ENCODE measurements around the gene LTA. TPM values are rescaled to one million over a fixed set of nuclear protein-coding genes. Genes with fewer than 3 reads are reported as not detected.

The LTA gene
- polyA plus RNA-seq, 1 donor (not counting 4 experiments of a cell fraction or from before 2014, with no cell fraction given): 0.04 TPM

GRCh38 chr6:31579546-31580437 lies 7.7 kb downstream of the LTA start:
- H3K27me3 ChIP-seq (ENCODE audit: control insufficient read depth, extremely low read depth, insufficient read depth, low read length): no peaks in the 10 kb centered on the region
- no peaks in the 10 kb centered on the region for H4K20me1 ChIP-seq (ENCODE audit: control insufficient read depth, extremely low read depth, insufficient read depth, low read length)
- no peaks in the 10 kb centered on the region for H3K9me3 ChIP-seq (ENCODE audit: control insufficient read depth, low read depth, low read length)
- H3K9me1 ChIP-seq (ENCODE audit: control insufficient read depth, extremely low read depth, insufficient read depth, low read length): no peaks in the 10 kb centered on the region
- no peak for FAIRE-seq
- H3K9ac ChIP-seq (ENCODE audit: control insufficient read depth, extremely low read depth, insufficient read depth, low read length): no peak overlapping the region
- no peak overlapping the region for H3K27ac ChIP-seq (ENCODE audit: control insufficient read depth, insufficient read depth, low read length)
- H3K36me3 ChIP-seq (ENCODE audit: control insufficient read depth in 2 of 2, extremely low read depth in 1 of 2, insufficient read depth in 2 of 2, low read length in 2 of 2): no peaks in the 10 kb centered on the region
- H3K4me1 ChIP-seq (ENCODE audit: control insufficient read depth, extremely low read depth, insufficient read depth, low read length): peaks cover 23% of the 10 kb centered on the region
- H3K79me2 ChIP-seq (ENCODE audit: control insufficient read depth, insufficient read depth, low read length): no peaks in the 10 kb centered on the region
- TF ChIP-seq, protein P1, sequence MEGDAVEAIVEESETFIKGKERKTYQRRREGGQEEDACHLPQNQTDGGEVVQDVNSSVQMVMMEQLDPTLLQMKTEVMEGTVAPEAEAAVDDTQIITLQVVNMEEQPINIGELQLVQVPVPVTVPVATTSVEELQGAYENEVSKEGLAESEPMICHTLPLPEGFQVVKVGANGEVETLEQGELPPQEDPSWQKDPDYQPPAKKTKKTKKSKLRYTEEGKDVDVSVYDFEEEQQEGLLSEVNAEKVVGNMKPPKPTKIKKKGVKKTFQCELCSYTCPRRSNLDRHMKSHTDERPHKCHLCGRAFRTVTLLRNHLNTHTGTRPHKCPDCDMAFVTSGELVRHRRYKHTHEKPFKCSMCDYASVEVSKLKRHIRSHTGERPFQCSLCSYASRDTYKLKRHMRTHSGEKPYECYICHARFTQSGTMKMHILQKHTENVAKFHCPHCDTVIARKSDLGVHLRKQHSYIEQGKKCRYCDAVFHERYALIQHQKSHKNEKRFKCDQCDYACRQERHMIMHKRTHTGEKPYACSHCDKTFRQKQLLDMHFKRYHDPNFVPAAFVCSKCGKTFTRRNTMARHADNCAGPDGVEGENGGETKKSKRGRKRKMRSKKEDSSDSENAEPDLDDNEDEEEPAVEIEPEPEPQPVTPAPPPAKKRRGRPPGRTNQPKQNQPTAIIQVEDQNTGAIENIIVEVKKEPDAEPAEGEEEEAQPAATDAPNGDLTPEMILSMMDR (optimal IDR thresholded peaks at IDR 0.05 in 1 of 3, IDR thresholded peaks at IDR 0.05 in 1 of 3, conservative IDR thresholded peaks at IDR 0.05 in 1 of 3; ENCODE audit: extremely low read depth in 1 of 3, insufficient read depth in 2 of 3, low read length in 3 of 3): no peak
- TF ChIP-seq EZH2 (IDR thresholded peaks at IDR 0.05; ENCODE audit: low read length): no peak
- H2AFZ ChIP-seq (ENCODE audit: control insufficient read depth, low read length): no peak overlapping the region
- no peak for DNase-seq (ENCODE audit: low read depth, low spot score)
- dilution Hi-C loops (cut with MboI; ENCODE audit: extremely low pct_ligation_motif_present, low sequenced_read_pairs): no loop called here
- H3K4me3 ChIP-seq (ENCODE audit: control insufficient read depth in 2 of 3, extremely low read depth in 1 of 3, insufficient read depth in 2 of 3, low read depth in 1 of 3, low read length in 3 of 3): no peak overlapping the region
- H3K4me2 ChIP-seq (ENCODE audit: control insufficient read depth, extremely low read depth, insufficient read depth, low read depth, low read length): no peak overlapping the region

- Histone ChIP-seq H3K9ac (ENCODE audit: control insufficient read depth, extremely low read depth, insufficient read depth, low read length) (peak overlapping the region; percentile 87), H3K27me3 (ENCODE audit: control insufficient read depth, extremely low read depth, insufficient read depth, low read length) (no peaks in the 10 kb centered on the region), H2AFZ (ENCODE audit: control insufficient read depth, low read length) (peak overlapping the region; percentile 82), H3K79me2 (ENCODE audit: control insufficient read depth, insufficient read depth, low read length) (no peaks in the 10 kb centered on the region), H3K36me3 (ENCODE audit: control insufficient read depth in 2 of 2, extremely low read depth in 1 of 2, insufficient read depth in 2 of 2, low read length in 2 of 2) (no peaks in the 10 kb centered on the region), H3K4me1 (ENCODE audit: control insufficient read depth, extremely low read depth, insufficient read depth, low read length) (peaks cover 19% of the 10 kb centered on the region), H3K27ac (ENCODE audit: control insufficient read depth, insufficient read depth, low read length) (peak overlapping the region; percentile 59), H4K20me1 (ENCODE audit: control insufficient read depth, extremely low read depth, insufficient read depth, low read length) (no peaks in the 10 kb centered on the region), H3K9me1 (ENCODE audit: control insufficient read depth, extremely low read depth, insufficient read depth, low read length) (no peaks in the 10 kb centered on the region), H3K4me3 (ENCODE audit: control insufficient read depth in 2 of 3, extremely low read depth in 1 of 3, insufficient read depth in 2 of 3, low read depth in 1 of 3, low read length in 3 of 3) (peak overlapping the region in 2 of 3 experiments; percentile 50 to 90), H3K4me2 (ENCODE audit: control insufficient read depth, extremely low read depth, insufficient read depth, low read depth, low read length) (peak overlapping the region; percentile 93), H3K9me3 (ENCODE audit: control insufficient read depth, low read depth, low read length) (no peaks in the 10 kb centered on the region)
- TF ChIP-seq EZH2 (IDR thresholded peaks at IDR 0.05; ENCODE audit: low read length): no peak
- TF ChIP-seq, protein P1 (optimal IDR thresholded peaks at IDR 0.05 in 1 of 3, IDR thresholded peaks at IDR 0.05 in 1 of 3, conservative IDR thresholded peaks at IDR 0.05 in 1 of 3; ENCODE audit: extremely low read depth in 1 of 3, insufficient read depth in 2 of 3, low read length in 3 of 3): no peak
- no peak for DNase-seq (ENCODE audit: low read depth, low spot score)
- no peak for FAIRE-seq
- dilution Hi-C loops (cut with MboI; ENCODE audit: extremely low pct_ligation_motif_present, low sequenced_read_pairs): no loop called here
These were observed 8.3 kb downstream of the LTA start for GRCh38 chr6:31580438-31580740.

Measured in keratinocyte (primary cell).